DMS153 (cell line): Measurements from ENCODE around the gene KCNE3.

ENCODE experiments used
- DNase-seq: peaks from one replicate; lab custom pipeline; 2025; lab: John Stamatoyannopoulos, UW

The KCNE3 gene

GRCh38 chr11:74471668-74472429, 4.5 kb upstream of the KCNE3 start:
- no peak for DNase-seq

GRCh38 chr11:74471037-74471436, 3.7 kb upstream of the KCNE3 start:
- DNase-seq, result no peak

GRCh38 chr11:74470526-74470925, 3.2 kb upstream of the KCNE3 start:
- DNase-seq, result no peak

- DNase-seq, result no peak
These were observed 1.6 kb upstream of the KCNE3 start for GRCh38 chr11:74468936-74469335.

- DNase-seq, result no peak
These were observed 1.2 kb upstream of the KCNE3 start for GRCh38 chr11:74468521-74468920.

- DNase-seq, result no peak
These were observed 709 bp upstream of the KCNE3 start for GRCh38 chr11:74468058-74468457.

- no peak for DNase-seq
These were observed 2.0 kb downstream of the KCNE3 start for GRCh38 chr11:74465291-74465708.

- DNase-seq, result no peak
These were observed 2.6 kb downstream of the KCNE3 start for GRCh38 chr11:74464746-74465145.

- DNase-seq, result no peak
These were observed 4.1 kb downstream of the KCNE3 start for GRCh38 chr11:74463216-74463615.

- DNase-seq, result no peak
These were observed 4.7 kb downstream of the KCNE3 start for GRCh38 chr11:74462631-74463030.

- no peak for DNase-seq
These were observed 5.3 kb downstream of the KCNE3 start for GRCh38 chr11:74462009-74462408.

GRCh38 chr11:74460481-74461154, 6.7 kb downstream of the KCNE3 start:
- DNase-seq, result no peak

- DNase-seq, result no peak
These were observed 7.3 kb downstream of the KCNE3 start for GRCh38 chr11:74460065-74460464.

- no peak for DNase-seq
These were observed 7.8 kb downstream of the KCNE3 start for GRCh38 chr11:74459584-74459983.

GRCh38 chr11:74457356-74457755, 10.0 kb downstream of the KCNE3 start:
- no peak for DNase-seq

GRCh38 chr11:74453373-74453975, 13.9 kb downstream of the KCNE3 start:
- DNase-seq, result peak; percentile 33

GRCh38 chr11:74452366-74452765, 15.0 kb downstream of the KCNE3 start:
- no peak for DNase-seq

GRCh38 chr11:74450318-74450717, 17.0 kb downstream of the KCNE3 start:
- DNase-seq, result no peak

GRCh38 chr11:74449369-74449931, 17.9 kb downstream of the KCNE3 start:
- peak; percentile 78 for DNase-seq

- no peak for DNase-seq
These were observed 19.6 kb downstream of the KCNE3 start for GRCh38 chr11:74447720-74448119.

- no peak for DNase-seq
These were observed 20.8 kb downstream of the KCNE3 start for GRCh38 chr11:74446532-74446938.

GRCh38 chr11:74444173-74444826, 23.0 kb downstream of the KCNE3 start:
- no peak for DNase-seq
